Measurements from ENCODE around the gene KDM1A. TPM values are rescaled to one million over a fixed set of nuclear protein-coding genes. Genes with fewer than 3 reads are reported as not detected.

KDM1A gene
- total and polyA plus RNA-seq, 9 of the 15 experiments (the other 6 are each of a cell fraction or from before 2014, with no cell fraction given) = 59.2 to 181 (median 168) TPM

DNA sequence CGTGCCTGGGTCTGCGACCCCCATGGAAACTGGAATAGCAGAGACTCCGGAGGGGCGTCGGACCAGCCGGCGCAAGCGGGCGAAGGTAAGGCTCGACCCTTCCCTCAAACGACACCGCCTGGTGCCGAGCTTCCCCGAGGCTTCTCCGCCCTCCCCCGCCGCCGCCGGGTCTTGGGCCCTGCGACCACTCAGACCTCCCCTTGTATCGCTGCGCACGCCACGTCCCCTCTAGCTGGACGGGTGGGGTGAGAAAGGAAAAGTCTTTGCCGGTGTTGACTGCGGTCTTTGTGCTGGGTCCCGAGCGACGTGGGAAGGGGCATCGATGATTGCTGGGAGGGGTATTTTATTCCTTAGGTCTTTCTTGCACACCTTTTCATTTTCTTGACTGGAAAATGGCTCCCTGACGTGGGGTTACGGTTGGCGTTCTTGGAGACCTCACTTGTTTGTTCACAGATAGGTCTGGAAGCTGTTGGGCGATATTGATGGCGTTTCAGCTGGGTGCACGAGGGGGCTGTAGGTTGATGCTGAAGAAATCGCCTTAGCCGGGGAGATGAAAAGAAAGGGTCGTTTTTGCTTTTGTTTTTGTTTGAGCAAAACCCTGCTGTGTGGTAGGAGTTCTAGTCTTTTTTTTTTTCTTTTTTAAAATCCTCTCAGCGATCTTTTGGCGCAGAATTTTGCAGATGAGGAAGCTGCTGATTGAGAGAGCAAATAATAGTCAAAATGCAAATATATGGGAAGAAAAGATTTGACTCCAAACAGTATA is 776 bp downstream of the KDM1A start (continued):
- TF ChIP-seq, protein P1, sequence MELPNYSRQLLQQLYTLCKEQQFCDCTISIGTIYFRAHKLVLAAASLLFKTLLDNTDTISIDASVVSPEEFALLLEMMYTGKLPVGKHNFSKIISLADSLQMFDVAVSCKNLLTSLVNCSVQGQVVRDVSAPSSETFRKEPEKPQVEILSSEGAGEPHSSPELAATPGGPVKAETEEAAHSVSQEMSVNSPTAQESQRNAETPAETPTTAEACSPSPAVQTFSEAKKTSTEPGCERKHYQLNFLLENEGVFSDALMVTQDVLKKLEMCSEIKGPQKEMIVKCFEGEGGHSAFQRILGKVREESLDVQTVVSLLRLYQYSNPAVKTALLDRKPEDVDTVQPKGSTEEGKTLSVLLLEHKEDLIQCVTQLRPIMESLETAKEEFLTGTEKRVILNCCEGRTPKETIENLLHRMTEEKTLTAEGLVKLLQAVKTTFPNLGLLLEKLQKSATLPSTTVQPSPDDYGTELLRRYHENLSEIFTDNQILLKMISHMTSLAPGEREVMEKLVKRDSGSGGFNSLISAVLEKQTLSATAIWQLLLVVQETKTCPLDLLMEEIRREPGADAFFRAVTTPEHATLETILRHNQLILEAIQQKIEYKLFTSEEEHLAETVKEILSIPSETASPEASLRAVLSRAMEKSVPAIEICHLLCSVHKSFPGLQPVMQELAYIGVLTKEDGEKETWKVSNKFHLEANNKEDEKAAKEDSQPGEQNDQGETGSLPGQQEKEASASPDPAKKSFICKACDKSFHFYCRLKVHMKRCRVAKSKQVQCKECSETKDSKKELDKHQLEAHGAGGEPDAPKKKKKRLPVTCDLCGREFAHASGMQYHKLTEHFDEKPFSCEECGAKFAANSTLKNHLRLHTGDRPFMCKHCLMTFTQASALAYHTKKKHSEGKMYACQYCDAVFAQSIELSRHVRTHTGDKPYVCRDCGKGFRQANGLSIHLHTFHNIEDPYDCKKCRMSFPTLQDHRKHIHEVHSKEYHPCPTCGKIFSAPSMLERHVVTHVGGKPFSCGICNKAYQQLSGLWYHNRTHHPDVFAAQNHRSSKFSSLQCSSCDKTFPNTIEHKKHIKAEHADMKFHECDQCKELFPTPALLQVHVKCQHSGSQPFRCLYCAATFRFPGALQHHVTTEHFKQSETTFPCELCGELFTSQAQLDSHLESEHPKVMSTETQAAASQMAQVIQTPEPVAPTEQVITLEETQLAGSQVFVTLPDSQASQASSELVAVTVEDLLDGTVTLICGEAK (IDR thresholded peaks at IDR 0.05) = 0 out of 2 replicates have a peak, but pooled peaks have one; percentile 12
- TF ChIP-seq, protein P1 (CRISPR knock-in tag; IDR thresholded peaks at IDR 0.05) = no peak
- TF ChIP-seq SP2 (IDR thresholded peaks at IDR 0.05; ENCODE audit: extremely low read depth, low read depth, low read length, poor library complexity, severe bottlenecking) = no peak
- no peak for TF ChIP-seq TBP (optimal IDR thresholded peaks at IDR 0.05; ENCODE audit: low read depth, low read length)
- no peak for TF ChIP-seq TCF3 (CRISPR knock-in tag; IDR thresholded peaks at IDR 0.05)
- no peak for TF ChIP-seq ZNF583 (CRISPR knock-in tag; IDR thresholded peaks at IDR 0.05)
- TF ChIP-seq JUND (IDR thresholded peaks at IDR 0.05; ENCODE audit: borderline replicate concordance, low read depth, low read length) = no peak
- TF ChIP-seq JUND (tag; IDR thresholded peaks at IDR 0.05; ENCODE audit: borderline replicate concordance, low read depth, low read length) = no peak
- TF ChIP-seq, protein P2, sequence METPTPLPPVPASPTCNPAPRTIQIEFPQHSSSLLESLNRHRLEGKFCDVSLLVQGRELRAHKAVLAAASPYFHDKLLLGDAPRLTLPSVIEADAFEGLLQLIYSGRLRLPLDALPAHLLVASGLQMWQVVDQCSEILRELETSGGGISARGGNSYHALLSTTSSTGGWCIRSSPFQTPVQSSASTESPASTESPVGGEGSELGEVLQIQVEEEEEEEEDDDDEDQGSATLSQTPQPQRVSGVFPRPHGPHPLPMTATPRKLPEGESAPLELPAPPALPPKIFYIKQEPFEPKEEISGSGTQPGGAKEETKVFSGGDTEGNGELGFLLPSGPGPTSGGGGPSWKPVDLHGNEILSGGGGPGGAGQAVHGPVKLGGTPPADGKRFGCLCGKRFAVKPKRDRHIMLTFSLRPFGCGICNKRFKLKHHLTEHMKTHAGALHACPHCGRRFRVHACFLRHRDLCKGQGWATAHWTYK (CRISPR knock-in tag; IDR thresholded peaks at IDR 0.05) = no peak
- TF ChIP-seq NFIC (IDR thresholded peaks at IDR 0.05) = no peak
- TF ChIP-seq, protein P3, sequence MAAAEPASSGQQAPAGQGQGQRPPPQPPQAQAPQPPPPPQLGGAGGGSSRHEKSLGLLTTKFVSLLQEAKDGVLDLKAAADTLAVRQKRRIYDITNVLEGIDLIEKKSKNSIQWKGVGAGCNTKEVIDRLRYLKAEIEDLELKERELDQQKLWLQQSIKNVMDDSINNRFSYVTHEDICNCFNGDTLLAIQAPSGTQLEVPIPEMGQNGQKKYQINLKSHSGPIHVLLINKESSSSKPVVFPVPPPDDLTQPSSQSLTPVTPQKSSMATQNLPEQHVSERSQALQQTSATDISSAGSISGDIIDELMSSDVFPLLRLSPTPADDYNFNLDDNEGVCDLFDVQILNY (CRISPR knock-in tag; IDR thresholded peaks at IDR 0.05) = 0 out of 2 replicates have a peak, but pooled peaks have one; percentile 36
- TF ChIP-seq, protein P4, sequence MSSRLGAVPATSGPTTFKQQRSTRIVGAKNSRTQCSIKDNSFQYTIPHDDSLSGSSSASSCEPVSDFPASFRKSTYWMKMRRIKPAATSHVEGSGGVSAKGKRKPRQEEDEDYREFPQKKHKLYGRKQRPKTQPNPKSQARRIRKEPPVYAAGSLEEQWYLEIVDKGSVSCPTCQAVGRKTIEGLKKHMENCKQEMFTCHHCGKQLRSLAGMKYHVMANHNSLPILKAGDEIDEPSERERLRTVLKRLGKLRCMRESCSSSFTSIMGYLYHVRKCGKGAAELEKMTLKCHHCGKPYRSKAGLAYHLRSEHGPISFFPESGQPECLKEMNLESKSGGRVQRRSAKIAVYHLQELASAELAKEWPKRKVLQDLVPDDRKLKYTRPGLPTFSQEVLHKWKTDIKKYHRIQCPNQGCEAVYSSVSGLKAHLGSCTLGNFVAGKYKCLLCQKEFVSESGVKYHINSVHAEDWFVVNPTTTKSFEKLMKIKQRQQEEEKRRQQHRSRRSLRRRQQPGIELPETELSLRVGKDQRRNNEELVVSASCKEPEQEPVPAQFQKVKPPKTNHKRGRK (tag; IDR thresholded peaks at IDR 0.05) = no peak
- no peak for TF ChIP-seq ARNT (IDR thresholded peaks at IDR 0.05)
- TF ChIP-seq NEUROD1 (IDR thresholded peaks at IDR 0.05; ENCODE audit: borderline replicate concordance, low read depth, low read length, partially characterized antibody) = no peak
- TF ChIP-seq NFATC3 (IDR thresholded peaks at IDR 0.05) = no peak

Data from K562 (cell line).